Liver (tissue), 3 donors: ENCODE results near the gene MTHFSD.

Source experiments
- HNF4A ChIP-seq, 2 donors: conservative IDR thresholded peaks; 2 replicates each; pipeline ENCODE4 v1.6.1; 2016; ENCODE audit warnings: antibody characterized with exemption in 2 of 2, mild to moderate bottlenecking in 2 of 2
- HNF4G ChIP-seq: IDR thresholded peaks from 2 replicates; pipeline ENCODE4 v1.6.1; 2016; ENCODE audit warnings: antibody characterized with exemption
- JUND ChIP-seq, 2 donors: IDR thresholded peaks; 2 replicates each; pipeline ENCODE4 v1.6.1; 2016; ENCODE audit warnings: antibody characterized with exemption in 2 of 2
- RAD21 ChIP-seq, 2 donors: IDR thresholded peaks; 2 replicates each; pipeline ENCODE4 v1.6.1; 2016; ENCODE audit warnings: antibody characterized with exemption in 2 of 2, mild to moderate bottlenecking in 2 of 2
- REST ChIP-seq: IDR thresholded peaks from 2 replicates; pipeline ENCODE4 v1.6.1; 2016; ENCODE audit warnings: antibody characterized with exemption, mild to moderate bottlenecking
- SP1 ChIP-seq: IDR thresholded peaks from 2 replicates; pipeline ENCODE4 v1.6.1; 2018; ENCODE audit warnings: antibody characterized with exemption, mild to moderate bottlenecking
- YY1 ChIP-seq: IDR thresholded peaks from 2 replicates; pipeline ENCODE4 v1.6.1; 2016; ENCODE audit warnings: antibody characterized with exemption, mild to moderate bottlenecking
- TF ChIP-seq, protein P1 (sequence below): fragments of 150-350 bp; IDR thresholded peaks from 2 replicates; pipeline ENCODE4 v1.5.1; 2017; ENCODE audit warnings: improper control_type of control experiment, low read depth, low read length; ENCODE audit not compliant: missing input control
- TF ChIP-seq, protein P2 (sequence below): IDR thresholded peaks from 2 replicates; pipeline ENCODE4 v1.6.1; 2016; ENCODE audit warnings: antibody characterized with exemption
- donor health status: healthy.
- donor health status: healthy.

DNA sequence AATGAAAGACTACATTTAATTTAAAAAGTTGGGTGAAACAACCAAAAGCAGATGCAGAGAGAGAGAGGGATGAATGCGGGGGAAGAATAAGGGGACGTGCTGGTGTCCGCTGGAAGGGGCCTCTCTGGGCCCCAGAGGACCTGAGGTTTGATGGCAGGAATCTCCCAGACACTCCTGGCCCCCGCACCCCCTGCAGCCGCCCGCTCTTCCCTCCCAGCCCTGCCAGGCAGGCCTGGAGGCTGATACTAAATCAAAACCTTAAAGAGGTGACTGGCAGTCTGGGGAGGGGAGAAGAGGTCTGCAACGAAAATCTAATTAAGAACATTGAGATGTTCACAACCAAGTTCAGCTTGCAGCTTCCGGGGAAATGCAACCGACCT lies 25.7 kb upstream of the MTHFSD start:
- TF ChIP-seq, protein P1, sequence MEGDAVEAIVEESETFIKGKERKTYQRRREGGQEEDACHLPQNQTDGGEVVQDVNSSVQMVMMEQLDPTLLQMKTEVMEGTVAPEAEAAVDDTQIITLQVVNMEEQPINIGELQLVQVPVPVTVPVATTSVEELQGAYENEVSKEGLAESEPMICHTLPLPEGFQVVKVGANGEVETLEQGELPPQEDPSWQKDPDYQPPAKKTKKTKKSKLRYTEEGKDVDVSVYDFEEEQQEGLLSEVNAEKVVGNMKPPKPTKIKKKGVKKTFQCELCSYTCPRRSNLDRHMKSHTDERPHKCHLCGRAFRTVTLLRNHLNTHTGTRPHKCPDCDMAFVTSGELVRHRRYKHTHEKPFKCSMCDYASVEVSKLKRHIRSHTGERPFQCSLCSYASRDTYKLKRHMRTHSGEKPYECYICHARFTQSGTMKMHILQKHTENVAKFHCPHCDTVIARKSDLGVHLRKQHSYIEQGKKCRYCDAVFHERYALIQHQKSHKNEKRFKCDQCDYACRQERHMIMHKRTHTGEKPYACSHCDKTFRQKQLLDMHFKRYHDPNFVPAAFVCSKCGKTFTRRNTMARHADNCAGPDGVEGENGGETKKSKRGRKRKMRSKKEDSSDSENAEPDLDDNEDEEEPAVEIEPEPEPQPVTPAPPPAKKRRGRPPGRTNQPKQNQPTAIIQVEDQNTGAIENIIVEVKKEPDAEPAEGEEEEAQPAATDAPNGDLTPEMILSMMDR: no peak
- TF ChIP-seq, protein P2, sequence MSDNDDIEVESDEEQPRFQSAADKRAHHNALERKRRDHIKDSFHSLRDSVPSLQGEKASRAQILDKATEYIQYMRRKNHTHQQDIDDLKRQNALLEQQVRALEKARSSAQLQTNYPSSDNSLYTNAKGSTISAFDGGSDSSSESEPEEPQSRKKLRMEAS: no peak
- TF ChIP-seq SP1 (no peak), RAD21 (IDR thresholded peaks at IDR 0.05) (no peak), REST (no peak), JUND (IDR thresholded peaks at IDR 0.05) (no peak), HNF4A (conservative IDR thresholded peaks at IDR 0.05) (no peak), YY1 (no peak), HNF4G (no peak)
